ENCODE measurements around the gene SLC8B1. TPM values are rescaled to one million over a fixed set of nuclear protein-coding genes. Genes with fewer than 3 reads are reported as not detected.

SLC8B1 gene
- total and polyA plus RNA-seq, 9 of the 15 experiments (the other 6 are each of a cell fraction or from before 2014, with no cell fraction given): 0.86 to 34.1 (median 18.5) TPM

DNA sequence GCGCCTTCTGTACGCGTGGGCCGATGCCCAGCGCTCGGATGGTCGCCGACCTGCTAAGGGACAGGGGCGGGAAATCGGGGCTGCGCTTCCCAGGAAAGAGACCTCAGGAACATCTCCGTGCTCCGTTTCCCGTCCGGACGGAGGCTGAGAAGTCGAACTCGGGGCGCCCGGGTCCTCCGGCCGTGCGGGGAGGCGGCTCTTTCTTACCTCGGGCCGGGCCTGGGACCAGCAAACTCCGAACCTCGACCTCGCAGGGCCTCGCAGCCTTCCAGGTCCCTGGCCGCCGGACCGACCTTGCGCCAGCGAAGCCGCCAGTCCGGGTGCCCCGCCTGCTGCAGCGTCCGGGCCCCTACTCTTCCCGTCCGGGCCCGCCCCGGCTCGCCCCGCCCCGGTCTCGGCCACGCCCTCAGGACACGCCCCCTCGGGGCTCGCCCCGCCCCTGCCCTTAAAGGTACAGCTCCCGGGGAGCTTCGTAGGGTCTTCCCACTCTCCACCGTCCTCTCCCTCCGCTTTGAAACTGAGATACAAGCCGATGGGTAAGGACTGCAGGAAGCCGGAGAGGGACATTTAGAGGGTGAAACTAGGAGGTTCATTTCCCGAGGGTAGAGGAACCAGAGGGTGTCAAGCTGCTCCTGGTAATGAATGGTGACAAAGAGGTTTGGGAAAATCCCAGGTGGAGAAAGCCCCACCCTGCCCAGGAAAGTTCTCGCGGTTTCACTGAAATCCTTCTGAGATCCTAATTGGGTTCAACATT lies at the start of gene SLC8B1 (continued):
- TF ChIP-seq CEBPG (CRISPR knock-in tag; IDR thresholded peaks at IDR 0.05) (peak; percentile 33; the same call in 1 of the 2 replicates), CEBPG (tag; conservative IDR thresholded peaks at IDR 0.05 in 1 of 2, IDR thresholded peaks at IDR 0.05 in 1 of 2) (no peak), GABPA (tag; conservative IDR thresholded peaks at IDR 0.05; ENCODE audit: low read depth) (peak; percentile 37), GATAD2B (IDR thresholded peaks at IDR 0.05; ENCODE audit: borderline replicate concordance) (peak; percentile 25; the same call in 1 of the 2 replicates), SRSF1 (IDR thresholded peaks at IDR 0.05; ENCODE audit: low read depth, low read length) (no peak), SUPT5H (IDR thresholded peaks at IDR 0.05) (peak; percentile 83), POLR2A (conservative IDR thresholded peaks at IDR 0.05) (peak; percentile 85), ZKSCAN1 (IDR thresholded peaks at IDR 0.05; ENCODE audit: low read depth, low read length) (0 out of 2 replicates have a peak, but pooled peaks have one; percentile 13), FOSL1 (tag; conservative IDR thresholded peaks at IDR 0.05) (0 out of 2 replicates have a peak, but pooled peaks have one; percentile 14), RBFOX2 (IDR thresholded peaks at IDR 0.05; ENCODE audit: low read depth, low read length) (peak; percentile 93), POLR2AphosphoS5 (IDR thresholded peaks at IDR 0.05; ENCODE audit: control insufficient read depth, insufficient read depth, low read depth, low read length) (peak; percentile 67), MCM2 (IDR thresholded peaks at IDR 0.05; ENCODE audit: low read depth) (no peak), FOXK1 (CRISPR knock-in tag; IDR thresholded peaks at IDR 0.05; ENCODE audit: borderline replicate concordance) (0 out of 2 replicates have a peak, but pooled peaks have one; percentile 54)
- TF ChIP-seq, protein P1, sequence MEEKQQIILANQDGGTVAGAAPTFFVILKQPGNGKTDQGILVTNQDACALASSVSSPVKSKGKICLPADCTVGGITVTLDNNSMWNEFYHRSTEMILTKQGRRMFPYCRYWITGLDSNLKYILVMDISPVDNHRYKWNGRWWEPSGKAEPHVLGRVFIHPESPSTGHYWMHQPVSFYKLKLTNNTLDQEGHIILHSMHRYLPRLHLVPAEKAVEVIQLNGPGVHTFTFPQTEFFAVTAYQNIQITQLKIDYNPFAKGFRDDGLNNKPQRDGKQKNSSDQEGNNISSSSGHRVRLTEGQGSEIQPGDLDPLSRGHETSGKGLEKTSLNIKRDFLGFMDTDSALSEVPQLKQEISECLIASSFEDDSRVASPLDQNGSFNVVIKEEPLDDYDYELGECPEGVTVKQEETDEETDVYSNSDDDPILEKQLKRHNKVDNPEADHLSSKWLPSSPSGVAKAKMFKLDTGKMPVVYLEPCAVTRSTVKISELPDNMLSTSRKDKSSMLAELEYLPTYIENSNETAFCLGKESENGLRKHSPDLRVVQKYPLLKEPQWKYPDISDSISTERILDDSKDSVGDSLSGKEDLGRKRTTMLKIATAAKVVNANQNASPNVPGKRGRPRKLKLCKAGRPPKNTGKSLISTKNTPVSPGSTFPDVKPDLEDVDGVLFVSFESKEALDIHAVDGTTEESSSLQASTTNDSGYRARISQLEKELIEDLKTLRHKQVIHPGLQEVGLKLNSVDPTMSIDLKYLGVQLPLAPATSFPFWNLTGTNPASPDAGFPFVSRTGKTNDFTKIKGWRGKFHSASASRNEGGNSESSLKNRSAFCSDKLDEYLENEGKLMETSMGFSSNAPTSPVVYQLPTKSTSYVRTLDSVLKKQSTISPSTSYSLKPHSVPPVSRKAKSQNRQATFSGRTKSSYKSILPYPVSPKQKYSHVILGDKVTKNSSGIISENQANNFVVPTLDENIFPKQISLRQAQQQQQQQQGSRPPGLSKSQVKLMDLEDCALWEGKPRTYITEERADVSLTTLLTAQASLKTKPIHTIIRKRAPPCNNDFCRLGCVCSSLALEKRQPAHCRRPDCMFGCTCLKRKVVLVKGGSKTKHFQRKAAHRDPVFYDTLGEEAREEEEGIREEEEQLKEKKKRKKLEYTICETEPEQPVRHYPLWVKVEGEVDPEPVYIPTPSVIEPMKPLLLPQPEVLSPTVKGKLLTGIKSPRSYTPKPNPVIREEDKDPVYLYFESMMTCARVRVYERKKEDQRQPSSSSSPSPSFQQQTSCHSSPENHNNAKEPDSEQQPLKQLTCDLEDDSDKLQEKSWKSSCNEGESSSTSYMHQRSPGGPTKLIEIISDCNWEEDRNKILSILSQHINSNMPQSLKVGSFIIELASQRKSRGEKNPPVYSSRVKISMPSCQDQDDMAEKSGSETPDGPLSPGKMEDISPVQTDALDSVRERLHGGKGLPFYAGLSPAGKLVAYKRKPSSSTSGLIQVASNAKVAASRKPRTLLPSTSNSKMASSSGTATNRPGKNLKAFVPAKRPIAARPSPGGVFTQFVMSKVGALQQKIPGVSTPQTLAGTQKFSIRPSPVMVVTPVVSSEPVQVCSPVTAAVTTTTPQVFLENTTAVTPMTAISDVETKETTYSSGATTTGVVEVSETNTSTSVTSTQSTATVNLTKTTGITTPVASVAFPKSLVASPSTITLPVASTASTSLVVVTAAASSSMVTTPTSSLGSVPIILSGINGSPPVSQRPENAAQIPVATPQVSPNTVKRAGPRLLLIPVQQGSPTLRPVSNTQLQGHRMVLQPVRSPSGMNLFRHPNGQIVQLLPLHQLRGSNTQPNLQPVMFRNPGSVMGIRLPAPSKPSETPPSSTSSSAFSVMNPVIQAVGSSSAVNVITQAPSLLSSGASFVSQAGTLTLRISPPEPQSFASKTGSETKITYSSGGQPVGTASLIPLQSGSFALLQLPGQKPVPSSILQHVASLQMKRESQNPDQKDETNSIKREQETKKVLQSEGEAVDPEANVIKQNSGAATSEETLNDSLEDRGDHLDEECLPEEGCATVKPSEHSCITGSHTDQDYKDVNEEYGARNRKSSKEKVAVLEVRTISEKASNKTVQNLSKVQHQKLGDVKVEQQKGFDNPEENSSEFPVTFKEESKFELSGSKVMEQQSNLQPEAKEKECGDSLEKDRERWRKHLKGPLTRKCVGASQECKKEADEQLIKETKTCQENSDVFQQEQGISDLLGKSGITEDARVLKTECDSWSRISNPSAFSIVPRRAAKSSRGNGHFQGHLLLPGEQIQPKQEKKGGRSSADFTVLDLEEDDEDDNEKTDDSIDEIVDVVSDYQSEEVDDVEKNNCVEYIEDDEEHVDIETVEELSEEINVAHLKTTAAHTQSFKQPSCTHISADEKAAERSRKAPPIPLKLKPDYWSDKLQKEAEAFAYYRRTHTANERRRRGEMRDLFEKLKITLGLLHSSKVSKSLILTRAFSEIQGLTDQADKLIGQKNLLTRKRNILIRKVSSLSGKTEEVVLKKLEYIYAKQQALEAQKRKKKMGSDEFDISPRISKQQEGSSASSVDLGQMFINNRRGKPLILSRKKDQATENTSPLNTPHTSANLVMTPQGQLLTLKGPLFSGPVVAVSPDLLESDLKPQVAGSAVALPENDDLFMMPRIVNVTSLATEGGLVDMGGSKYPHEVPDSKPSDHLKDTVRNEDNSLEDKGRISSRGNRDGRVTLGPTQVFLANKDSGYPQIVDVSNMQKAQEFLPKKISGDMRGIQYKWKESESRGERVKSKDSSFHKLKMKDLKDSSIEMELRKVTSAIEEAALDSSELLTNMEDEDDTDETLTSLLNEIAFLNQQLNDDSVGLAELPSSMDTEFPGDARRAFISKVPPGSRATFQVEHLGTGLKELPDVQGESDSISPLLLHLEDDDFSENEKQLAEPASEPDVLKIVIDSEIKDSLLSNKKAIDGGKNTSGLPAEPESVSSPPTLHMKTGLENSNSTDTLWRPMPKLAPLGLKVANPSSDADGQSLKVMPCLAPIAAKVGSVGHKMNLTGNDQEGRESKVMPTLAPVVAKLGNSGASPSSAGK (IDR thresholded peaks at IDR 0.05): peak; percentile 57
- TF ChIP-seq, protein P2, sequence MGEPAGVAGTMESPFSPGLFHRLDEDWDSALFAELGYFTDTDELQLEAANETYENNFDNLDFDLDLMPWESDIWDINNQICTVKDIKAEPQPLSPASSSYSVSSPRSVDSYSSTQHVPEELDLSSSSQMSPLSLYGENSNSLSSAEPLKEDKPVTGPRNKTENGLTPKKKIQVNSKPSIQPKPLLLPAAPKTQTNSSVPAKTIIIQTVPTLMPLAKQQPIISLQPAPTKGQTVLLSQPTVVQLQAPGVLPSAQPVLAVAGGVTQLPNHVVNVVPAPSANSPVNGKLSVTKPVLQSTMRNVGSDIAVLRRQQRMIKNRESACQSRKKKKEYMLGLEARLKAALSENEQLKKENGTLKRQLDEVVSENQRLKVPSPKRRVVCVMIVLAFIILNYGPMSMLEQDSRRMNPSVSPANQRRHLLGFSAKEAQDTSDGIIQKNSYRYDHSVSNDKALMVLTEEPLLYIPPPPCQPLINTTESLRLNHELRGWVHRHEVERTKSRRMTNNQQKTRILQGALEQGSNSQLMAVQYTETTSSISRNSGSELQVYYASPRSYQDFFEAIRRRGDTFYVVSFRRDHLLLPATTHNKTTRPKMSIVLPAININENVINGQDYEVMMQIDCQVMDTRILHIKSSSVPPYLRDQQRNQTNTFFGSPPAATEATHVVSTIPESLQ (CRISPR knock-in tag; IDR thresholded peaks at IDR 0.05): 0 out of 2 replicates have a peak, but pooled peaks have one; percentile 14

Data from K562 (cell line).